Measurements from ENCODE around the gene CCL17.
"Not testable (repeated sequence)": the region's sequence is repeated elsewhere in the genome, so short reads cannot be mapped to it uniquely, and the experiment has no call there.

CCL17 gene

DNA sequence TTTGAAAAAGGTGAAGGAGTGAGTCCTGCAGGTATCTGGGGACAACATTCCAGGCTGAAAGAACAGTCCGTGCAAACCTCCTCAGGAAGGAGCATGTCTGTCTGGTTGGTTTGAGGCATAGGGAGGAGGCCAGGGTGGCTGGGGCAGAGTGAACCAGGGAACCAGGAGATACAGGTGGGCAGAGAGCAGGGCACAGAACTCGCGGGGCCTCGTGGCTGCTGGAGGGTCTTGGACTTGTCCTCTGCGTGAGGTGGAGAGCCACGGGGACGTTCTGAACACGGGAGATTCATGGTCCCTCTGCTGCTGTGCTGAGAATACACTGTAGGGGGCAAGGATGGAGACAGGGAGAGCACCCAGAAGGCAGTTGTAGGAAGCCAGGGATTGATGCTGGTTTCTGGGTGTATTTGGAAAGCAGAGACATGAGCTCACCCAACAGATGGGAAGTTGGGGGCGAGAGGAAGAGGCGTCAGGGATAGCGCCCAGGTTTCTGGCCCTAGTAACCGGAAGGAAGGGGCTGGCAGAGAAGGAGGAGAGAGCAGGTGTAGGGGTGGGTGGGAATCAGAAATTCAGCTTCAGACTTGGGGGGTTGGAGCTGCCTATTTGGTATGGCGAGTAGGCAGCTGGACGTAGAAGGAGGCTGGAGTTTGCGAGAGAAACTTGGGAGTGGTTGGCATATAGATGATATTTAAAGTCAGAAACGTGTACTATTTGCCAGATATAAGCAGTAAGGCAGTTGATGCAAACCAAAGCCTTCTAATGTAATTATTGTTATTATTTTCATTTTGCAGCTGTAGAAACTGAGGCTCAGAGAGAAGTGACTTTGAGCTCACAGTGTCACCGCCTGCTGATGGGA, at the start of gene CCL17:
Gene CCL17, plus strand, starts transcription at position 803 of the 853 bp plus-strand sequence. CDS start 9,166 bp downstream, outside the sequence.
- DNase-seq, result no peak

DNA sequence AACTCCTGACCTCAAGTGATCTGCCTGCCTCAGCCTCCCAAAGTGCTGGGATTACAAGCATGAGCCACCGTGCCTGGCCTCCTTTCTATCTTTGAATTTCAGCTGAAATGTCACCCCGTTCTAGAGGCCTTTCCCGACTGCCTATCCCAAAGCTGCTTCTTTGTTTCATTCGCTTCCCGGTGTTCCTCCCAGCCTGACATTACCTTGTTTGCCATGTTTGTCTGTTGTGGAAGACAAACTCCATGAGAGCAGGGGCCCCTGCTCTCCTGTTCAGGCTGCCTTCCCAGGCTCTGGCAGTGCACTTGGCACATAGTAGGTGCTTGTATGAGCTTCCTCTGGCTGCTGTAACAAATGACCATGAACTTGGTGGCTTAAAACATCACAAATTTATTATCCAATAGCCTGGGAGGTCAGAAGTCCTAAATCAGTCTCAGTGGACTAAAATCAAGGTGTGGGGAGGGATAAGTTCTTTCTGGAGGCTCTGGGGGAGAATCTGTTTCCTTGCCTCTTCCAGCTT, 48.6 kb upstream of the CCL17 start:
- DNase-seq, result peak in 1 of 2 experiments; percentile 0

DNA sequence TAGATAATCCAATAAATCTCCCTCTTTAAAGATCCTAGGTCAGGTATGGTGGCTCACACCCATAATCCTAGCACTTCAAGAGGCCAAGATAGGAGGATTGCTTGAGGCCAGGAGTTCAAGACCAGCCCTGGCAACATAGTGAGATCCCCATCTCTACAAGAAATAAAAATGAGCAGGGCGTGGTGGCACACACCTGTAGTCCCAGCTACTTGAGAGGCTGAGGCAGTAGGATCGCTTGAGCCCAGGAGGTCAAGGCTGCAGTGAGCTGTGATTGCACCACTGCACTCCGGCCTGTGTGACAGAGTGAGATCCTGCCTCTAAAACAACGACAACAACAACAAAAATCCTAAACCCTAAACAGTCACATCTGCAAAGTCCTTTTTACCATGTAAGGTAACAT, 48.0 kb upstream of the CCL17 start:
- DNase-seq, result no peak

DNA sequence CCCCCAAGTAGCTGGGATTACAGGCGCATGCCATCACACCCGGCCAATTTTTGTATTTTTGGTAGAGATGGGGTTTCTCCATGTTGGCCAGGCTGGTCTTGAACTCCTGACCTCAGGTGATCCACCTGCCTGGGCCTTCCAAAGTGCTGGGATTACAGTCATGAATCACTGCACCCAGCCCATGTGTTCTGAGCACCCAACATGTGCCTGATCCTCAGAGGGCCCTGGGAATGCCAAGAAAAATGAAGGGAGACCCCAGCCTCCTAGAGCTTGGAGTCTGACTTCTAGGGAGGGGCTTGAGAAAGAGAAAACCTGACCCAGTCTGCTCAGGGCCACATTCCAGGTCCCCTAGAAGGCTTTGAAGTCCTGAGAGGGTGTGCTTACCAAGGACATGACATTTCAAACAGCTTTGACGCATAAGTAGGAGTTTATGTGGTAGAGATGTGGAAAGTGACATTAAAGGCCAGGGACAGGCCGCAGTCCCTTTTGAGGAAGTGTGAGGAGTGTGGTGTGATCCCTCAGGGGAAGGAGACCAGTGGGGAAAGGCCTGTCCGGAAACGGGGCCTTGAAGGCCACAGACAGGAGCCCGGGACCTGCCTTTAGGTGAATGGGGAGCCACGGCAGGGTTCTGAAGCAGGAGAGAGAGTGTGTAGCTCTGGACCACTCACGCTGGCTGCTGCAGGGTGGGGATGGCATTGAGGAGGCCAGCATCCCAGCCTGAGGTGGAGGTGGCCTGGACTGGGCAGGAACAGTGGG, 47.1 kb upstream of the CCL17 start:
- no peak for DNase-seq

DNA sequence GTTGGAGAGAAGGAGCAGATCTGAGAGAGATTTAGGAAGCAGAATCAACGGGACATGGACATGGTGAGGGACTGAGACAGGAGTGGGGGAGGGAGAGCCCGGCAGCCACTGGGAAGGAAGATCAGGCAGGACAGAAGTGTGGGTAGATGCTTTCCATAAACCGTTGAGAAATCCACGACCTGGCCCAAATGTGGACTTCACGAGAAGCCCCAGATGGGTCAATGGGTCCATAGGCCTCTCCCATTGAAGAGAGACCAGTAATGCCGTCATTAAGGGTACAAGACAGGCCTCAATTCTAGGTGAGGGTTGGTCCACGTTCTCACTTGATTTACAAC, 46.5 kb upstream of the CCL17 start:
- no peak for DNase-seq

DNA sequence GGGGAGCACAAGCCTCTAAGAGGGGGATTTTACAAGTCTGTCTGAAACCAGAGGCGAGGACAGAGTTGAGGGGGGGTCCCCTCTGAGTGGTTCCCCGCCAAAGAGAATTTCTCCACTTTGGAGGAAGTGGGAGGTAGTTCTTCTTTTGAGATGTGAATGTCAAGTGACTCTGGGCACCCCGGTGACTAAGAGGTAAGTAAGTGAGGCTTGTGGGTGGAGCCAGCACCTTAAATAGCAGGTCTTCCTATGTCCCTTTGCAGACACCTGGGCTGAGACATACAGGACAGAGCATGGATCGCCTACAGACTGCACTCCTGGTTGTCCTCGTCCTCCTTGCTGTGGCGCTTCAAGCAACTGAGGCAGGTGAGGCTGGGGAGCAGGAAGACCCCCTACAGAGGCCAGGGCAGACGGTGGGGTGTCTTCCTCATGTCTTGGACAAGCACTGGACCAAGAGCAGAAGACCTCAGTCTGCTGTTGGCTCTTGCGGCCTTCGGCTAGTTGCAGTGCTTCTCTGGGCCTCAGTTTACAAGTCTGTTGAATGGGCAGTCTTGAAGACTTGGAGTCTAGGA, 46.0 kb upstream of the CCL17 start, which contains the start of gene CCL22:
Gene CCL22, plus strand, starts transcription at position 257 of the 569 bp plus-strand sequence. Its CDS starts 34 bp downstream, at position 291.
- DNase-seq, result peak in 1 of 2 experiments; percentile 32

DNA sequence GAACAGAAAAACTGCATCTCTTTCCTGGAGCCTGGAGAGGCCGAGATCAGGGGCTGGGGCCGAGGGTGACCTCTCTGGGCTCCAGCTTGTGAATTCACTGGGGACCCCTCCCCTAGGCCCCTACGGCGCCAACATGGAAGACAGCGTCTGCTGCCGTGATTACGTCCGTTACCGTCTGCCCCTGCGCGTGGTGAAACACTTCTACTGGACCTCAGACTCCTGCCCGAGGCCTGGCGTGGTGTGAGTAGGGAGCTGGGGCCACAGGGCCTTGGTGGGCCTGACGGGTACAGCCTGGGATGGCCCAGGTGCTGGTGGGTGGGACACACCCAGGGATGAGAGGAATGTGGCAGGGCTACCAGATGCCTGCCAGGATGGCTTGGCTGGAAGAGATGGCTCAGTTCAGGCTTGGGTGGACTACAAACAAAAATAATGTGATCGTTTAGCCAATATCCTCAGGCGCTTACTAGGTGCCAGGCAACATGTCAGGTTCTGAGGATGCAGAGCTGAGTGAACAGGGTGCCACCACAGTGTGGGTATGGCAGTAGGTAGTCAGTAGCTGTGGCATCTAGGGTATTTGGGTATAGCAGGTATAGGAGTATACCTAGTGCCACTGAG, 44.1 kb upstream of the CCL17 start:
- no peak for DNase-seq

DNA sequence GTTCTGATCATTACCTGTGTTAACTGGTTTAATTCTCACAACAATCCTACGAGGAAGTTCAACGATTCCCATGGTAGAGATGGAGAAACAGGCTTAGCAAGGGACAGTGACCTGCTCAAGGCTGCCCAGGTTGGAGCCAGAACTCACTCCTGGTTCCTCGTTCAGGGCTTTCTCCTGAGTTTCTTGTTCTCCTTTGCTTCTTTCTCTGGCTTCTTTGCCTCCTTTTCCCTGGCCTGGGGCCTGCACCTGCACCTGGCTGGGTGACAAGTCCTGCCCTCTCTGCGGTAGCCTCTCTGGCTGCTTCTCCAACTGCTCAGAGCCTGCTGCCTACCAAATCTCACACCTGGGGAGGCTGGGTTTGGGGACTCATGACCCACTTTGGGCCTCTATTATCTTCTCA, 43.2 kb upstream of the CCL17 start:
- no peak for DNase-seq

DNA sequence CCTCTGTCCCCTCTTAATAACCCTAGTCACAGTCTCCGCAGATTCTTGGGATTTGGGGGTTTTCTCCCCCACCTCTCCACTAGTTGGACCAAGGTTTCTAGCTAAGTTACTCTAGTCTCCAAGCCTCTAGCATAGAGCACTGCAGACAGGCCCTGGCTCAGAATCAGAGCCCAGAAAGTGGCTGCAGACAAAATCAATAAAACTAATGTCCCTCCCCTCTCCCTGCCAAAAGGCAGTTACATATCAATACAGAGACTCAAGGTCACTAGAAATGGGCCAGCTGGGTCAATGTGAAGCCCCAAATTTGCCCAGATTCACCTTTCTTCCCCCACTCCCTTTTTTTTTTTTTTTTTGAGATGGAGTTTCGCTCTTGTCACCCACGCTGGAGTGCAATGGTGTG, 40.4 kb upstream of the CCL17 start:
- no peak for DNase-seq

DNA sequence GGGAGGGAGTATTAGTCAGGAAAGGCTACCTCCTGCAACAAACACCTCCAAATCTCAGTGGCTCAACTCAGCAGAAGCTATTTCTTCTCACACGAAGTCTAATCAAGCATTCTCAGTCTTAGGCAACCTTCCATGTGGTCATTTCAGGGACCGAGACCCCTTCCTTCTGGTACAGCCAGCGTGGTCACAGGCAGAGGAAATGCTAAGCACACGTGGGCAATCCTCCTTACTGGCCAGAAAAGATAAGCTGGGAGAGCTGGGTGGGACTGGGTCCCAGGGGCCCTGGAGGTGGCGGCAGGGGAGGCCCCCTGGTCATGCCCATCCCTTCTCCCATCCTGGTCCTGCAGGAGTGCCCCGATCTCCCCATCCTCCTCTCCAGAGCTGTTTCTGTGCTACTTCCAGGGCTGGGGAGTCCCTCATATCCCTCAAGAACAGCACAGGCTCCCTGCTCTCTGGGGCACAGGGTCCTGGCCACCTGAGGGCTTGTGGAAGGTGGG, 38.0 kb upstream of the CCL17 start:
- no peak for DNase-seq

DNA sequence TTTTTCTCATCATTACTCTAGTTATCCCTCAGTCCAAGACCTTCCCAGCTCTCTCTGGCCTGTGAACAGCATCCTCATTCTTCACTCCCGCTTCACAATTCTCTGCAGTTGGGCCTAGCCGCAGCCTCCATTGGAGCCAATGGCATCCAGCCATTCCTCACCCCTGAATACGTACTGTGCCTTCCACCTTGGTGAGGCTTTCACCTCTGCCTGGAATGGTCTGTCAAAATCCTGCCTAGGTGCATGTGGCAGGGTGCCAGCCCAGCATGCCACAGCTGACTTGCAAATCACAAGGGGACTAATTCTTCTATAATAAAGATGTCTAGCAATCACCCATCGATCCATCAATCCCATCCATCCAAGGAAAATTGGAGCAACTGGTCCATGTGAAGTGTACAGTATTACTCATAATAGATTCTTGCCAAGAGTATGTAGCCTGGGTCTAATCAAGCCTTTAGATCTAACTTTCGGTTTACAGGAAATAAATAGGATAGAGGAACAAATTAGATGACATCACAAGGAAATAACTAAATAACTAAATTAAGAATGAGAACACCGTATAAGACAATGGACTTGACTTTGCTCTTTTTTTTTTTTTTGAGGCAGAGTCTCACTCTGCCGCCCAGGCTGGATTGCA, 37.3 kb upstream of the CCL17 start:
- no peak for DNase-seq

DNA sequence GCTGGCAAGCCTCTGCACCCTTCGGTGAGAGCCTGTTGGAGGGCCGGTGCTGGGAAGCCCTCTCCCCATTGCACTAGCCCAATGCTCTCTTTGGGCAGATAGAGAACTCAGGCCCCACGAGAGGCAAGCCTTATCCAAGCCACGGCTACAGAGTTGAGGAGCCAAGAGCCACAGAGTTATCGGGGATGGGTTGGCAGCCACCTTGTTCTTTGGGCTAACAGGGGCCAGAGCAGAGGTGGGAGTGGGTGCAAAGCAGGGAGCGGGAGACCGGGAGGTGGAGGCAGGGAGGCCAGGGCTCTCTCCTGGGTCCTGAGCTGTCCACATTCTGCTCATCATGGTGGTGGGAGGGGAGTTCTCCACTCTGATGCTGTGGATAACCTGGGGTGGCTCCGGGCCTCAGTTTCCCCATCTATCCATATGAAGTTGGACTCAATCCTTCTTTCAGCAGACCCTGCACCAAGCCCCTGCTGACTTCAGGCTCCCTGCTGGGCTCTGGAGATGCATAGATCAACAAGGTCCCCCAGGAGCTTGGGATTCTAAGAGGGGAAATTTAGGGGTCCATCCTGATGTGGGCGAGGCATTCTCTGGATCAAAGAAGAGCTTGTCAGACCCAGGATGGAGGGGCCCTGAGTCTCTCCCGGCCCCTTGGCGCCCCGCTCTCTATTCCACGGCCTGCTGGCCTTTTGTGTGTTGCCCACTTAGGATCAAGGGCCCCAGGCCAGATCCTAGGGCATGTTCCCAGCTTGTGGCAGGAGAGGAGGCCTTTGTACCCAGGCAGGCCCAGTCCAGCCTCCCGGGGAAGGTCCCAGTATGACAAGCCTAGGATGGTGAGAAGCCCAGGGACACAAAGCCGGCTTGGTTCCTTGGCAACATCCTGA, 32.8 kb upstream of the CCL17 start:
- no peak for DNase-seq

DNA sequence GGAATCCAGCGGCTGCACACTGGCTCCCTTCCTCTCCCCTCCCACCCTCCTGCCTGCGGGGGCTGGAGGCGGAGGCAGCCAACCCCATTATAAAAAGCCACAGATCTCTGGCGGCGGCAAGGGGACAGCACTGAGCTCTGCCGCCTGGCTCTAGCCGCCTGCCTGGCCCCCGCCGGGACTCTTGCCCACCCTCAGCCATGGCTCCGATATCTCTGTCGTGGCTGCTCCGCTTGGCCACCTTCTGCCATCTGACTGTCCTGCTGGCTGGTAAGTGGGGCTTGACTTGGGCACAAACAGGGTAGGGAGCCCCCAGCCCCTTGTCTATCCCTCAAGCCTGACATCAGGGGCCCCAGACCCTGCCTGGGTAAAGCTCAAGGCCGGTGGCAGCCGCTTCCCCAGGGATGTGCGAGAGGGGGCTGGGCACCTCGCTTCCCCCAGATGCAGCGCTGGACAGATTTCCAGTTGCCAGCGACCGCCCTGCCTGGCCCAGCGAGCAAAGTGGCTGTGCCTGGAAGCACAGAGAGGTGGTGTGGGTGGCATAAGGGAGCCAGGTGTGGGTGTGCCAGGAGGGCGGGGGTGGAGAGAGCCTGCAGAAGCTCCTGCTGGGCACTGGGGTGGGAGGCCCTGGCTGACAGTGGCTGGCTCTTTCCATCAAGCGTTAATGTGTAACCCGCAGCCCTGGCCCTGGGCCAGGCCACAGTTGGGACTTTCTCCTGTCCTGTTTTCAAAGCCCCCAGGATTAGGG, 32.0 kb upstream of the CCL17 start, which contains the start of gene CX3CL1:
Gene CX3CL1, plus strand, starts transcription at position 119 of the 745 bp plus-strand sequence. Its CDS starts 79 bp downstream, at position 198.
- DNase-seq, result no peak

DNA sequence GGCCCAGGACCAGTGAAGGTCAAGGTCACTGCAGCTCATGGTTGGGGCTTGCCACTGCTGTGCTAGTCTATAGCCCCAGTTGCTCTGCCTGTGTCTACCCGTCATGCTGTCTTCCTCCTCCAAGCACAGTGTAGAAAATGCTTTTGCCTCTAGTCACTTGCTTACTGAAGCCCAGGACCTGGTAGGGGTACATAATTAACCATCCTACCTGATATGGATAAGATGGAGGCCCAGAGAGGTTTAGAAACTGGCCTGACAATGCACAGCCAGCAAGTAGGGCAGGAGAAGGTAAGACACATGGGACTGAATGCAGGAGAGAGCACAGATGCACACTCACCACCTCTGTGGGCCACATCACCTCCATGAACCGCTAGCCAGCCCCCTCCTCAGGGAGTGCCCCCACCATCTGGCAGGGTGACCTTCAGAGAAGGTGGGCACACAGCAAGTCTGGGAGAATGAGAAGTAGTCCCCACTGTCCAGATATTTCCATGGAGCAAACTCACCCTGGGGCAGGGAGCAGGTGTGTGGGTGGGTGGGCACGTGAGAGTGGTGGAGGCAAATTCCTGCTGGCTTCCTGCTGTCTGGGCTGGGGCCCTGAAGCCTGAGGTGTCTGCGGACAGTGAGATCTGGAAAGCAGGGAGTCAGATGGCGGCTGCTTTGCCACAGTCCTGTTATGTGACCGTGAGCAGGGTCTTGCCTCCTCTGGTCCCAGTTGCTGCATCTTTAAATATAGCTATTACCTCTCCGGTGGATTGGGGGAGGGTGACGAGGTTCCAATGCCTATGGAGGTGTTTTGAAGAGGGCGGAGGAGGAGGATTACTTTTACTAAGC, 31.2 kb upstream of the CCL17 start:
- no peak for DNase-seq

DNA sequence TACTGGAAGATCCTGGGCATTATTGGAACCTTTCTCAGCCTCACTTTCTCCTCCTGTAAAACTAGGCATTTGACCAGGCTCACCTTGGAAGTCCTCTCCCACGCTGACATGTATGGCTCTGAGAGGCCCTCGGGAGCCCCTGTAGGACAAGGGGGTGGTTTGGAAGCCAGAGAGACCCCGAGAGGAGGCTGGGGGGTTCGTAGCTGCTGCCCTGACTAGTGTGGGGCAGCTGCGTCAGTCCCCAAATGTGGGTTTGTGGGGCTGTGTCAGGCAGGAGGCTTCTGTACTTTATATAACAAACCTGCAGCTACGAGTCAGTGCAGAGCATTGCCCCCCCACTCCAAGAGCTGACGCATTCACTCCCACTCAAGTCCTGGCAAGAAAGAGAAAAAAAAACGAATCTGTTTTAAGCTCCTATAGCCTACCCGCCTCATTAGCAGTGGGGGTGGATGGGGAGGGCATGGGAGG, 30.5 kb upstream of the CCL17 start:
- no peak for DNase-seq

DNA sequence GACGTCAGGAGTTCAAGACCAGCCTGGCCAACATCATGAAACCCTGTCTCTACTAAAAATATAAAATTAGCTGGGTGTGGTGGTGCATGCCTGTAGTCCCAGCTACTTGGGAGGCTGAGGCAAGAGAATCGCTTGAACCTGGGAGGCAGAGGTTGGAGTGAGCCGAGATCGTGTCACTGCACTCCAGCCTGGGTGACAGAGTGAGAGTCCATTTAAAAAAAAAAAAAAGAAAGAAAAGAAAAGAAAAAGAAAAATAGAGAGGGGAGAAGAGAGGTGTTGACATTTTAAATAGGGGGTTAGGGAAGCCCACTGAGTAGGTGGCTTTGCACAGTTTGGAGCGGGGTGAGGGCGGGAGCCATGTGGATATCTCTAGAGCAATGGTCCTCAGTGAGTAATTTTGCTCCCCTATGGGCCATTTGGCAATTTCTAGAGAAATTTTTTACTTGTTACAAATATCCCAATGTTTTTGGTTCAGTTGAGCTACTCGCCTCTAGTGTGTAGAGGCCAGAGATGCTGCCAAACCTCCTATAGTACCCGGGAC, 29.6 kb upstream of the CCL17 start:
- DNase-seq, result not testable (repeated sequence)

DNA sequence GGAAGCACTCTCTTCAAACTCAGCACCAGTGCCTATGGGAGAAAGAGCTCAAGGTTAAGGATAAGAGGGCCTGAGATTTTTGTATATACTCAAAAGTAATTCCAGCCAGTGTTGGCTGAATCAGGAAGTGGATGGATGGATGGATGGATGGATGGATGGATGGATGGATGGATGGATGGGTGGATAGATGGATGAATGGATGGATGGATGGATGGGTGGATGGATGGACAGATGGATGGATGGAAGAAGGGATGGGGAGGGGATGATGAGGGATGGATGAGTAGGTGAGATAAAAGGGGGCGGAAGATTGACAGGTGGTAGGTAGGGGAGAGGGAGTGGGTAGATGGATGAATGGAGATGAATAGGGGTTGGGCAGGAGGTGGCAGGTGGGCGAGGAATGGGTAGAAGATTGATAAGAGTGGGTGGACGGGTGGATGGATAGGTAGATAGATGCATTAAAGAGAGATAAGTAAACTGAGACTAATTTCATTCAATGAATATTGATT, 28.2 kb upstream of the CCL17 start:
- no peak for DNase-seq

DNA sequence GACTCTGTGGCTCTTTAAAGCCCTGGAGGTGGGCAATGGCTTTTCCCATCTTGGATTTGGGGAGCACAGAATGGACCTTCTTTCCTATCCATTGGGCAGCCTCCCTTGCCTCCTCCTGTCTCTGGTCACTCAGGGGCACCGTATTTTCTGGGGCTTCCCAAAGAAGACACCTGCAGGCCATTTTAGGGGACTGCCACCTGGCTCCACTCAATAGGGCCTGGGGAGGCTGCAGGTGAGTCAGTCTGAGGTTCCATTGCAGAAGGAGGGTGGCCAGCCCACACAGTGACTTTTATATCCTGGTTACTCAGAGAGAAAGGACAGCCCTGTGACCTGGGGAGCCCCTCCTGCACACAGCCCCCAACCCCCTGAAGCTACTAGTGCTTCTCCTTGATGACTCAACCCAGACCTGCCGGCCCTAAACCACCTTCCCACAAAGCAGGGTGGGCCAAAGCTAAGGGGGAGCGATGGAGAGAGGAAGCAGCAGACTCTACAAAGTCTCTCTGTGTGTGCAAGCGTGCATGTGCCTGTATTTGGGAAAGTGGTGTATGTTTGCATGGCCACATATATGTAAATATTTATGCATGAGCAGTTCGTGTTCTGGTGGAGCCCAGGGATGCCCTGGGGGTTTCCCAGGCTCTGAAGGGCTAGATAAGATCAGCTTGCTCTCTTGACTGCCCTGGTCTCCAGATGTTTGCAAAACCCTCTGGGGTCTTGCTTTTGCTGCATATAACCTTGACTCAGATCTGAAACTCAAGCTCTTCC, 27.3 kb upstream of the CCL17 start:
- DNase-seq, result peak; percentile 70 to 74

All from activated T-cell treated with anti-CD3 and anti-CD28 coated beads, Interleukin-2, amount 50 U/mL, for 48 hours (primary cell).